Measurements from ENCODE around the gene IVL.

IVL gene

GRCh38 chr1:152888126-152888525 is 20.2 kb upstream of the IVL start:
- no peak for DNase-seq

GRCh38 chr1:152899027-152899426 is 9.3 kb upstream of the IVL start:
- DNase-seq, result no peak

GRCh38 chr1:152899883-152900282 is 8.5 kb upstream of the IVL start:
- no peak for DNase-seq

GRCh38 chr1:152901631-152902030 is 6.7 kb upstream of the IVL start:
- no peak for DNase-seq

GRCh38 chr1:152902636-152903035 is 5.7 kb upstream of the IVL start:
- DNase-seq, result no peak

GRCh38 chr1:152904688-152905440 is 3.5 kb upstream of the IVL start:
- DNase-seq, result no peak

- DNase-seq, result no peak
Measured at GRCh38 chr1:152906023-152906565, 2.3 kb upstream of the IVL start.

GRCh38 chr1:152909206-152909605 is 860 bp downstream of the IVL start:
- no peak for DNase-seq

GRCh38 chr1:152912471-152912870 is 4.1 kb downstream of the IVL start:
- DNase-seq, result no peak

- no peak for DNase-seq
Measured at GRCh38 chr1:152912900-152913299, 4.6 kb downstream of the IVL start.

- DNase-seq, result no peak
Measured at GRCh38 chr1:152917794-152918193, 9.4 kb downstream of the IVL start.

GRCh38 chr1:152919071-152919470 is 10.7 kb downstream of the IVL start:
- DNase-seq, result no peak

GRCh38 chr1:152924191-152924590 is 15.8 kb downstream of the IVL start:
- no peak for DNase-seq

- peak; percentile 27 for DNase-seq
Measured at GRCh38 chr1:152926091-152926490, 17.7 kb downstream of the IVL start.

GRCh38 chr1:152928671-152929070 is 20.3 kb downstream of the IVL start:
- DNase-seq, result no peak

- DNase-seq, result no peak
Measured at GRCh38 chr1:152932170-152932811, 23.9 kb downstream of the IVL start.

- DNase-seq, result no peak
Measured at GRCh38 chr1:152933196-152933595, 24.9 kb downstream of the IVL start.

GRCh38 chr1:152940614-152941013 is 32.3 kb downstream of the IVL start:
- no peak for DNase-seq

- no peak for DNase-seq
Measured at GRCh38 chr1:152941037-152941711, 32.8 kb downstream of the IVL start.

- no peak for DNase-seq
Measured at GRCh38 chr1:152942161-152942560, 33.8 kb downstream of the IVL start.

GRCh38 chr1:152946248-152946647 is 37.9 kb downstream of the IVL start:
- DNase-seq, result no peak

GRCh38 chr1:152946651-152947256 is 38.4 kb downstream of the IVL start, which contains the start of gene SPRR5:
SPRR5 (plus strand) TSS chr1:152947206; CDS start chr1:152948555, 1,349 bp downstream.
- no peak for DNase-seq

- no peak for DNase-seq
Measured at GRCh38 chr1:152951711-152952110, 43.4 kb downstream of the IVL start.
